MM.1S (cell line): ENCODE data around the gene ARGLU1.

Experiments used
- DNase-seq: peaks from one replicate; pipeline ENCODE4 v3.0.0-alpha.2; 2015
- H2AFZ ChIP-seq: fragments of 300-600 bp; sonication (generic); 2 replicates; pipeline ENCODE4 v1.6.0; 2016; ENCODE audit warnings: antibody characterized with exemption, low read length
- H3F3A ChIP-seq: fragments of 300-600 bp; sonication (generic); 2 replicates; pipeline ENCODE4 v1.6.1; 2016; ENCODE audit warnings: mild to moderate bottlenecking, antibody characterized with exemption, low read length, moderate library complexity, mixed read lengths; ENCODE audit not compliant: insufficient read depth
- H3K27ac ChIP-seq: fragments of 300-600 bp; sonication (generic); 2 replicates; pipeline ENCODE4 v1.5.1; 2016; ENCODE audit warnings: mild to moderate bottlenecking, low read length
- H3K27me3 ChIP-seq: fragments of 300-600 bp; sonication (generic); replicated peaks from 2 replicates; pipeline ENCODE4 v1.6.0; 2016; ENCODE audit warnings: low read length; ENCODE audit not compliant: insufficient read depth
- H3K36me3 ChIP-seq: fragments of 300-600 bp; sonication (generic); replicated peaks from 2 replicates; pipeline ENCODE4 v1.6.1; 2016; ENCODE audit warnings: mild to moderate bottlenecking, low read length, mixed read lengths; ENCODE audit not compliant: insufficient read depth
- H3K4me1 ChIP-seq: fragments of 300-600 bp; sonication (generic); 2 replicates; pipeline ENCODE4 v1.6.1; 2016; ENCODE audit warnings: low read length, mixed read lengths
- H3K4me2 ChIP-seq: fragments of 300-600 bp; sonication (generic); 2 replicates; pipeline ENCODE4 v1.6.0; 2016; ENCODE audit warnings: low read depth, low read length
- H3K4me3 ChIP-seq: fragments of 300-600 bp; sonication (generic); 2 replicates; pipeline ENCODE4 v1.5.1; 2016; ENCODE audit warnings: low read length, mixed read lengths
- H3K79me2 ChIP-seq: fragments of 300-600 bp; sonication (generic); 2 replicates; pipeline ENCODE4 v1.6.1; 2016; ENCODE audit warnings: mixed run types, low read length, mixed read lengths
- H3K9ac ChIP-seq: fragments of 300-600 bp; sonication (generic); 2 replicates; pipeline ENCODE4 v1.6.1; 2016; ENCODE audit warnings: low read length, mixed read lengths
- H3K9me2 ChIP-seq: fragments of 300-600 bp; sonication (generic); replicated peaks from 2 replicates; pipeline ENCODE4 v1.6.1; 2016; ENCODE audit warnings: mild to moderate bottlenecking, low read length, mixed read lengths; ENCODE audit not compliant: insufficient read depth
- H3K9me3 ChIP-seq: fragments of 300-600 bp; sonication (generic); replicated peaks from 2 replicates; pipeline ENCODE4 v1.6.1; 2016; ENCODE audit warnings: mild to moderate bottlenecking, low read length, mixed read lengths; ENCODE audit not compliant: insufficient read depth
- H4K20me1 ChIP-seq: fragments of 300-600 bp; sonication (generic); 2 replicates; pipeline ENCODE4 v1.6.1; 2016; ENCODE audit warnings: mild to moderate bottlenecking, low read length, moderate library complexity, mixed read lengths; ENCODE audit not compliant: insufficient read depth
- CTCF ChIP-seq: fragments of 300-600 bp; sonication (generic); IDR thresholded peaks from 2 replicates; pipeline ENCODE4 v1.5.1; 2016; ENCODE audit warnings: antibody characterized with exemption, low read length, mixed read lengths
- EZH2 ChIP-seq: fragments of 300-600 bp; sonication (generic); optimal IDR thresholded peaks from 2 replicates; pipeline ENCODE3; 2017; ENCODE audit warnings: low read depth, mild to moderate bottlenecking, antibody characterized with exemption, low read length, mixed read lengths
- EZH2phosphoT487 ChIP-seq: fragments of 300-600 bp; sonication (generic); IDR thresholded peaks from 2 replicates; pipeline ENCODE4 v1.6.1; 2018; ENCODE audit warnings: antibody characterized with exemption, low read length

Gene ARGLU1

GRCh38 chr13:106514928-106515634 lies 52.9 kb downstream of the ARGLU1 start:
- H3K79me2 ChIP-seq = no peaks in the 10 kb centered on the region
- no peaks in the 10 kb centered on the region for H3K4me1 ChIP-seq
- no peaks in the 10 kb centered on the region for H3K36me3 ChIP-seq
- no peak for DNase-seq
- TF ChIP-seq EZH2phosphoT487 (no peak), EZH2 (no peak), CTCF (no peak)
- H2AFZ ChIP-seq = no peak overlapping the region
- no peak overlapping the region for H3K4me3 ChIP-seq
- no peaks in the 10 kb centered on the region for H3K9me3 ChIP-seq
- H3F3A ChIP-seq = no peaks in the 10 kb centered on the region
- no peaks in the 10 kb centered on the region for H3K9me2 ChIP-seq
- no peaks in the 10 kb centered on the region for H3K27me3 ChIP-seq
- no peak overlapping the region for H3K9ac ChIP-seq
- H4K20me1 ChIP-seq = no peaks in the 10 kb centered on the region
- no peak overlapping the region for H3K4me2 ChIP-seq
- H3K27ac ChIP-seq = no peak overlapping the region

GRCh38 chr13:106513025-106513983 lies 54.6 kb downstream of the ARGLU1 start:
- Histone ChIP-seq H3K4me2 (no peak overlapping the region), H2AFZ (no peak overlapping the region), H4K20me1 (no peaks in the 10 kb centered on the region), H3K36me3 (no peaks in the 10 kb centered on the region), H3K27ac (no peak overlapping the region), H3K4me1 (no peaks in the 10 kb centered on the region), H3K9ac (no peak overlapping the region), H3F3A (no peaks in the 10 kb centered on the region), H3K27me3 (no peaks in the 10 kb centered on the region), H3K9me3 (no peaks in the 10 kb centered on the region), H3K9me2 (no peaks in the 10 kb centered on the region), H3K79me2 (no peaks in the 10 kb centered on the region), H3K4me3 (no peak overlapping the region)
- no peak for DNase-seq
- TF ChIP-seq EZH2 = no peak
- TF ChIP-seq EZH2phosphoT487 = no peak
- no peak for TF ChIP-seq CTCF

- Histone ChIP-seq H3K4me1 (no peaks in the 10 kb centered on the region), H2AFZ (no peak overlapping the region), H3K36me3 (no peaks in the 10 kb centered on the region), H3K79me2 (no peaks in the 10 kb centered on the region), H3K27me3 (no peaks in the 10 kb centered on the region), H3K9me2 (no peaks in the 10 kb centered on the region), H3K9ac (no peak overlapping the region), H3K4me2 (no peak overlapping the region), H3K27ac (no peak overlapping the region), H3K9me3 (no peaks in the 10 kb centered on the region), H3K4me3 (no peak overlapping the region), H4K20me1 (no peaks in the 10 kb centered on the region), H3F3A (no peaks in the 10 kb centered on the region)
- no peak for DNase-seq
- no peak for TF ChIP-seq EZH2phosphoT487
- TF ChIP-seq CTCF = no peak
- no peak for TF ChIP-seq EZH2
Observed at GRCh38 chr13:106507560-106508274, 60.2 kb downstream of the ARGLU1 start.
